ENCODE data around the gene ALCAM.

Gene ALCAM

DNA sequence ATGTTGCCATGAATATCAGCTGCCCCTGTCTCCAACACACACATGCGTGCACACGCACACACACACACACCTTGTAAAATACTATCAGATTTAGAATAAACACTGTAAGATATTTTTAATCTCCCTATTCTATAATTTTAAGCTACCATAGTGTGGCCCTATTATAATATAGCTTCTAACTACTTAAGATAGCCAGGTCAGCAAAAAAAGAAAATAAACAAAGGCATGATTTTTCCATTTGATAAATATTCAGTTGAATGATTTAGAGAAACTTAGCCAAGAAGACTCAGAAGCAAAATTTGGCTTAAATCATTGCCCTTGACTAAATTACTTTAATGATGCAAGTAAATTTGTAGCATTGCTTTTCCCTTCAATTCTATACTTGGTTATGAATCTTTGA, 162.2 kb downstream of the ALCAM start:
- TF ChIP-seq, protein P1, sequence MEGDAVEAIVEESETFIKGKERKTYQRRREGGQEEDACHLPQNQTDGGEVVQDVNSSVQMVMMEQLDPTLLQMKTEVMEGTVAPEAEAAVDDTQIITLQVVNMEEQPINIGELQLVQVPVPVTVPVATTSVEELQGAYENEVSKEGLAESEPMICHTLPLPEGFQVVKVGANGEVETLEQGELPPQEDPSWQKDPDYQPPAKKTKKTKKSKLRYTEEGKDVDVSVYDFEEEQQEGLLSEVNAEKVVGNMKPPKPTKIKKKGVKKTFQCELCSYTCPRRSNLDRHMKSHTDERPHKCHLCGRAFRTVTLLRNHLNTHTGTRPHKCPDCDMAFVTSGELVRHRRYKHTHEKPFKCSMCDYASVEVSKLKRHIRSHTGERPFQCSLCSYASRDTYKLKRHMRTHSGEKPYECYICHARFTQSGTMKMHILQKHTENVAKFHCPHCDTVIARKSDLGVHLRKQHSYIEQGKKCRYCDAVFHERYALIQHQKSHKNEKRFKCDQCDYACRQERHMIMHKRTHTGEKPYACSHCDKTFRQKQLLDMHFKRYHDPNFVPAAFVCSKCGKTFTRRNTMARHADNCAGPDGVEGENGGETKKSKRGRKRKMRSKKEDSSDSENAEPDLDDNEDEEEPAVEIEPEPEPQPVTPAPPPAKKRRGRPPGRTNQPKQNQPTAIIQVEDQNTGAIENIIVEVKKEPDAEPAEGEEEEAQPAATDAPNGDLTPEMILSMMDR (IDR thresholded peaks at IDR 0.05): no peak
- H3K27ac ChIP-seq: no peak overlapping the region
- H3K9me3 ChIP-seq: no peaks in the 10 kb centered on the region
- H3K27me3 ChIP-seq: no peaks in the 10 kb centered on the region
- no peaks in the 10 kb centered on the region for H3K4me1 ChIP-seq (ENCODE audit: control insufficient read depth in 1 of 2, insufficient read depth in 1 of 2, low read depth in 1 of 2, low read length in 1 of 2)
- H3K4me3 ChIP-seq (ENCODE audit: low read depth in 1 of 2, low read length in 1 of 2): no peak overlapping the region
- H3K36me3 ChIP-seq: peaks cover 19% of the 10 kb centered on the region

DNA sequence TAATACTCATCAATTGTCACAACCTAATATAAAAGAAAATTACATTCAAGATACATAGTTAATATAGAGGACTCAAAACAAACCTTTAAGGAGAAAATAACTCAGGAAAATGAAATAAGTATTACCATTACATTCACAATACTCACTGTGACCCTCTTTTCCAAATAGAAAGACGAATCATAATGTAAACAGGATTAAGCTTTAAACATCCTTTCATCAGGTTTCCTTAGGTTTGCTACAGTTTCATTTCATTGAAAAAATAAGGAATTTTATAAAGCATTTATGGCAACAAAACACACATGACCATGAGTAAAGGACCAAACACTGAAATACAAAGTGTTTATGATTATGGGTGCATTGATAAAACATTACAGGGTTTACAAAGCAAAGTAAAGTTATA, 162.7 kb downstream of the ALCAM start:
- Histone ChIP-seq H3K9me3 (no peaks in the 10 kb centered on the region), H3K27me3 (no peaks in the 10 kb centered on the region), H3K36me3 (peaks cover 17% of the 10 kb centered on the region), H3K4me1 (ENCODE audit: control insufficient read depth in 1 of 2, insufficient read depth in 1 of 2, low read depth in 1 of 2, low read length in 1 of 2) (no peaks in the 10 kb centered on the region), H3K27ac (no peak overlapping the region), H3K4me3 (ENCODE audit: low read depth in 1 of 2, low read length in 1 of 2) (no peak overlapping the region)
- TF ChIP-seq, protein P1 (IDR thresholded peaks at IDR 0.05): no peak

DNA sequence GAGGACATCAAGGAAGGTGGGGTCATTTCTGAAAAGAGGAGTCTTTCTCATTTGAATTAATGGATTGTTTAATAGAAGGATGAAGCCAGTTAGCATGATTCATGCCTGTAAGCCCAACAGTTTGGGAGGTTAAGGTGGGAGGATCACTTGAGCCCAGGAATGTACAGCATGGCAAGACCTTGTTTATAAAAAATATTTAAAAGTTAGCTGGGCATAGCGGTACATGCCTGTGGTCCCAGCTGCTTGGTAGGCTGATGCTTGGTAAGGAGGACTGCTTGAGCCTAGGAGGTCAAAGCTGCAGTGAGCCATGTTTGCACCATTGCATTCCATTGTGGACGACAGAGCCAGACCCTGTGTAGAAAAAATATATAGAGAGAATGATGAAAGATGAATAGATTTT, 165.5 kb downstream of the ALCAM start:
- TF ChIP-seq, protein P1 (IDR thresholded peaks at IDR 0.05): no peak
- no peak overlapping the region for H3K4me3 ChIP-seq (ENCODE audit: low read depth in 1 of 2, low read length in 1 of 2)

DNA sequence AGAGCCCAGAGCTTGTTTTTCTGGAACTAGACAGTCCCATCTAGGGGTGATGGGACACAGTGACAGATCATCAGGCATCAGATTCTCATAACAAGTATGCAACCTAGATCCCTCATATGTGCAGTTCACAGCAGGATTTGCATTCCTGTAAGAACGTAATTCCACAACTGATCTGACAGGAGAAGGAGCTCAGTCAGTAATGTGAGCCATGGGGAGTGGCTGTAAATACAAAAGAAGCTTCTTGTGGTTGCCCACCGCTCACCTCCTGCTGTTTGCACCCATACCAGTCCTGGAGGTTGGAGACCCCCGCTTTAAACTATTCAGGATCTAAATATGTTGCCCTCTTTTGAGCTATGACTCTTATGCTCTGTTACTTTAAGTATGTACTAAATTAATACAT, 167.3 kb downstream of the ALCAM start:
- H3K27ac ChIP-seq: no peak overlapping the region
- peaks cover 13% of the 10 kb centered on the region for H3K36me3 ChIP-seq
- TF ChIP-seq, protein P1 (IDR thresholded peaks at IDR 0.05): no peak
- H3K9me3 ChIP-seq: no peaks in the 10 kb centered on the region
- no peaks in the 10 kb centered on the region for H3K4me1 ChIP-seq (ENCODE audit: control insufficient read depth in 1 of 2, insufficient read depth in 1 of 2, low read depth in 1 of 2, low read length in 1 of 2)
- H3K4me3 ChIP-seq (ENCODE audit: low read depth in 1 of 2, low read length in 1 of 2): no peak overlapping the region
- H3K27me3 ChIP-seq: no peaks in the 10 kb centered on the region

More for the DNA sequence above, 165.5 kb downstream of the ALCAM start:
- Histone ChIP-seq H3K27ac (no peak overlapping the region), H3K4me1 (ENCODE audit: control insufficient read depth in 1 of 2, insufficient read depth in 1 of 2, low read depth in 1 of 2, low read length in 1 of 2) (no peaks in the 10 kb centered on the region), H3K27me3 (no peaks in the 10 kb centered on the region), H3K9me3 (no peaks in the 10 kb centered on the region), H3K36me3 (peaks cover 13% of the 10 kb centered on the region)

DNA sequence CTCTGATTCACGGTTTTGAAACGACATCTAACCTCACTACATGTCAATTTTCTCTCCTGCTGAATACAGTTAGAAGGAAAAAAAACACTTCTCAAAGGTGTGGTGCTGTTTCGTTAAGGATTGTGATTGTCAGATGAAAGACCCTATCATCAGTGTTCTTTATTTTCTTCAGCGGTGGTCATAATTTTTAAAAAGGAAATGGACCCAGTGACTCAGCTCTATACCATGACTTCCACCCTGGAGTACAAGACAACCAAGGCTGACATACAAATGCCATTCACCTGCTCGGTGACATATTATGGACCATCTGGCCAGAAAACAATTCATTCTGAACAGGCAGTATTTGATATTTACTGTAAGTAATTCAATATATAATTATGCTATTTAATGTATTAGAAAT, 167.8 kb downstream of the ALCAM start:
- H3K4me3 ChIP-seq (ENCODE audit: low read depth in 1 of 2, low read length in 1 of 2): no peak overlapping the region
- TF ChIP-seq, protein P1 (IDR thresholded peaks at IDR 0.05): no peak
- no peaks in the 10 kb centered on the region for H3K27me3 ChIP-seq
- H3K27ac ChIP-seq: no peak overlapping the region
- no peaks in the 10 kb centered on the region for H3K9me3 ChIP-seq
- peaks cover 13% of the 10 kb centered on the region for H3K36me3 ChIP-seq
- no peaks in the 10 kb centered on the region for H3K4me1 ChIP-seq (ENCODE audit: control insufficient read depth in 1 of 2, insufficient read depth in 1 of 2, low read depth in 1 of 2, low read length in 1 of 2)

Measured in neutrophil (primary cell).